NT2/D1 (cell line): ENCODE results near the gene PTPRN2.
"Not testable (repeated sequence)": the region's sequence is repeated elsewhere in the genome, so short reads cannot be mapped to it uniquely, and the experiment has no call there.

Source experiments
- DNase-seq: peaks from one replicate; pipeline ENCODE4 v3.0.0-alpha.2; 2011; ENCODE audit warnings: low read depth, low spot score
- H3K27me3 ChIP-seq: 2 replicates; pipeline ENCODE4 v1.6.0; 2011; ENCODE audit warnings: mild to moderate bottlenecking; ENCODE audit not compliant: insufficient read length, insufficient read depth
- H3K36me3 ChIP-seq: 2 replicates; pipeline ENCODE4 v1.6.1; 2011; ENCODE audit warnings: mild to moderate bottlenecking, low read length, mixed read lengths; ENCODE audit not compliant: insufficient read depth, insufficient read length
- H3K4me1 ChIP-seq: 2 replicates; pipeline ENCODE4 v1.5.1; 2011; ENCODE audit not compliant: insufficient read depth, insufficient read length
- H3K4me3 ChIP-seq: 2 replicates; pipeline ENCODE4 v1.5.1; 2011; ENCODE audit warnings: low read depth; ENCODE audit not compliant: insufficient read length
- H3K9ac ChIP-seq: 2 replicates; pipeline ENCODE4 v1.6.0; 2011; ENCODE audit warnings: low read depth; ENCODE audit not compliant: insufficient read length
- H3K9me3 ChIP-seq: 2 replicates; pipeline ENCODE4 v1.5.1; 2011; ENCODE audit warnings: mild to moderate bottlenecking, low read length; ENCODE audit not compliant: insufficient read depth
- SUZ12 ChIP-seq: IDR thresholded peaks from 2 replicates; pipeline ENCODE4 v1.6.1; 2011; ENCODE audit not compliant: insufficient read length, insufficient read depth; ENCODE audit errors: extremely low read depth
- YY1 ChIP-seq: IDR thresholded peaks from 2 replicates; pipeline ENCODE4 v1.6.1; 2011; ENCODE audit not compliant: insufficient read length, insufficient read depth
- ZNF274 ChIP-seq: IDR thresholded peaks from 2 replicates; pipeline ENCODE4 v1.6.1; 2011; ENCODE audit warnings: mild to moderate bottlenecking, low read depth, low read length

PTPRN2 gene

DNA sequence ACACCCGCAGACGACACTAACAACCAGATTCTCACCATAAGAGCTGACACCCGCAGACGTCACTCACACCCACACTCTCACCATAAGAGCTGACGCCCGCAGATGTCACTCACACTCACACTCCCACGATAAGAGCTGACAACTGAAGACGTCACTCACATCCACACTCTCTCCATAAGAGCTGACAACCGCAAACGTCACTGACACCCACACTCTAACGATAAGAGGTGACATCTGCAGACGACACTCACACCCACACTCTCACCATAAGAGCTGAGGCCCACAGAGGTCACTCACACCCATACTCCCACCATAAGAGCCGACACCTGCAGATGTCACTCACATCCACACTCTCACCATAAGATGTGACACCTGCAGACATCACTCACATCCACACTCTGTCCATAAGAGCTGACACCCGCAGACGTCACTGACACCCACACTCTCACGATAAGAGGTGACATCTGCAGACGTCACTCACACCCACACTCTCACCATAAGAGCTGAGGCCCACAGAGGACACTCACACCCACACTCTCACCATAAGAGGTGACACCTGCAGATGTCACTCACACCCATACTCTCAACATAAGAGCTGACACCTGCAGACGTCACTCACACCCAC lies 255.7 kb downstream of the PTPRN2 start:
- not testable (repeated sequence) for H3K9ac ChIP-seq, H3K36me3 ChIP-seq, H3K27me3 ChIP-seq, DNase-seq, H3K9me3 ChIP-seq, H3K4me1 ChIP-seq, H3K4me3 ChIP-seq

DNA sequence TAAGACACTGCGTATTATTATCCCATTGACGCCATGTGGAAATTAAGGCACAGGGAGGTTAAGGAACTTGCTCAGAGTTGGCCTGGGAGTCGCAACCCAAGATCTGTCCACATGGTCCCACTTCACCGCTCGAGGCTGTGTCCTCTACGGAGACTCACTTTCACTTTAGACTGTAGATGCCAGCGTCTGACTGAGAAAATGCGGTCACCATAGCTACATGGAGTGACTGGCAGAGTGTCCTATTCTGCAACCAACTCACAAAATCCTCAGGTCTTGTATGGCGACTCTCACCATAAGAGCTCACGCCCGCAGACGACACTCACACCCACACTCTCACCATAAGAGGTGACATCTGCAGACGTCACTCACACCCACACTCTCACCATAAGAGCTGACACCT lies 257.9 kb downstream of the PTPRN2 start:
- Histone ChIP-seq H3K9me3 (no peaks in the 10 kb centered on the region), H3K4me3 (no peak overlapping the region), H3K27me3 (no peaks in the 10 kb centered on the region), H3K4me1 (peaks cover 6% of the 10 kb centered on the region), H3K9ac (no peak overlapping the region), H3K36me3 (no peaks in the 10 kb centered on the region)
- TF ChIP-seq ZNF274 (no peak), YY1 (no peak), SUZ12 (no peak)
- no peak for DNase-seq

DNA sequence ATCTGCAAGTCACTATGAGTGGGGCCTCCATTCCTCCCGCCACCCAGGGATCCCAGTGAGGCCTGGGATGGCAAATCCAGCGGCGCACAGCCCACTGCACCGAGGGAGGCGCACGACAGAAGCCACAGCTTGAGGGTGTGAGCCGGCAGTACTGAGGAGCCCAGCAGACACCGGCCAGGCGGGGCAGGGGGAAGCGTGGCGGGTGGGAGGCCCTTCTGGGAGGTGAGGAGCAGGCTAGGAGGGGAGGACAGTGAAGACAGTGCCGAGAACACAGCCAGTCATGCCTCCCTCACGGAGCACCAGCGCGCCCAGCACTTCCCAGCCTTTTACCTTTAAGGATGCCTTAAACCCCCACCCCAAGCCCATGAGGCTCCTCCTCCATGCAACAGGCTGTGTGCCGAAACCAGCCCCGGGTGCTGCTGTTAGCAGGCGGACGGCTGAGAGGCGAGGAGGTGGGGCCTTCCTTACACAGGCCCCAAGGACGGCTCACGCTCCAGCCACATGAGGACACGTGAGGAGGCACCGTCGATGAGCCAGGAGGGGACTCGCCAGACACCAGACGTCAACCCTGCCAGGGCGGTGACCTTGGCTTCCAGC lies 258.5 kb downstream of the PTPRN2 start:
- peaks cover 6% of the 10 kb centered on the region for H3K4me1 ChIP-seq
- H3K9me3 ChIP-seq = no peaks in the 10 kb centered on the region
- peak overlapping the region; percentile 21 for H3K9ac ChIP-seq
- H3K36me3 ChIP-seq = no peaks in the 10 kb centered on the region
- no peak for TF ChIP-seq SUZ12
- TF ChIP-seq YY1 = no peak
- no peak for TF ChIP-seq ZNF274
- no peaks in the 10 kb centered on the region for H3K27me3 ChIP-seq
- DNase-seq = no peak
- H3K4me3 ChIP-seq = no peak overlapping the region

DNA sequence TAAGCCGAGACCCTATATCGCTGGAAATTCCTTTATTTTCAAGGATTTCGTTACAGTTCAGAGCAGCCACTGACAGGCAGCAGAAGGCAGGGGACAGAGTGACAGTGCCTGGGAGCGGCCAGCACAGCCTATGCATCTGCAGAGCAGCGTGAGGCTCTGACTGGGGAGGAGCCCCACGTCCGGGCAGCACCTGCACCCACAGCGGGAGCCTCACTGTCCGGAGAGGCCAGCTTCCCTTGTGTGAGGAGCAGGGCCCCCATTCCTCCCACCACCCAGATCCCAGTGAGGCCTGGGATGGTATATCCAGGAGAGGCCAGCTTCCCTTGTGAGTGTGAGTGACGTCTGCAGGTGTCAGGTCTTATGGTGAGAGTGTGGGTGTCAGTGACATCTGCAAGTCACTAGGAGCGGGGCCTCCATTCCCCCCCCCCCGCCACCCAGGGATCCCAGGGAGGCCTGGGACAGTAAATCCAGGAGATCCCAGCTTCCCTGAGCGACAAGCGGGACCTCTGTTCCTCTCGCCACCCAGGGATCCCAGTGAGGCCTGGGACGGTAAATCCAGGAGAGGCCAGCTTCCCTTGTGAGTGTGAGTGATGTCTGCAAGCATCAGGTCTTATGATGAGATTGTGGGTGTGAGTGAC lies 259.1 kb downstream of the PTPRN2 start:
- H3K9me3 ChIP-seq = no peaks in the 10 kb centered on the region

GRCh38 chr7:158327571-158328180 lies 259.9 kb downstream of the PTPRN2 start:
- DNase-seq = no peak
- H3K4me1 ChIP-seq = peaks cover 8% of the 10 kb centered on the region
- no peaks in the 10 kb centered on the region for H3K9me3 ChIP-seq
- no peaks in the 10 kb centered on the region for H3K36me3 ChIP-seq
- peaks cover 2% of the 10 kb centered on the region for H3K27me3 ChIP-seq
- no peak for TF ChIP-seq ZNF274
- TF ChIP-seq SUZ12 = no peak
- no peak for TF ChIP-seq YY1
- H3K4me3 ChIP-seq = no peak overlapping the region
- no peak overlapping the region for H3K9ac ChIP-seq

More for the DNA sequence above, 259.1 kb downstream of the PTPRN2 start:
- no peaks in the 10 kb centered on the region for H3K36me3 ChIP-seq
- no peak for TF ChIP-seq ZNF274
- TF ChIP-seq YY1 = no peak
- TF ChIP-seq SUZ12 = no peak
- no peak for DNase-seq
- H3K4me1 ChIP-seq = peaks cover 6% of the 10 kb centered on the region
- no peak overlapping the region for H3K4me3 ChIP-seq
- H3K9ac ChIP-seq = peak overlapping the region; percentile 21
- no peaks in the 10 kb centered on the region for H3K27me3 ChIP-seq

DNA sequence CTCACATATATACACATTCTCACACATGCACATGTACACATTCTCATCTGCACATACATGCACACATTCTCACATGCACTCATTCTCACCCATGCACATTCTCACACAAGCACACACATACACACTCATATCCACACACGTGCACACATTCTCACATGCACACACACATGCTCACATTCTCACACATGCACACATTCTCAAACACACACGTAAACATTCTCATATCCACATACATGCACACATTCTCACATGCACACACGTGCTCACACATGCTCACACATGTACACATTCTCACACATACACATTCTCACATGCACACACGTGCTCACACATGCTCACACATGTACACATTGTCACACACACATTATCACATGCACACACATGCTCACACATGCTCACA lies 260.6 kb downstream of the PTPRN2 start:
- no peak for TF ChIP-seq ZNF274
- TF ChIP-seq YY1 = no peak
- TF ChIP-seq SUZ12 = no peak
- H3K36me3 ChIP-seq = no peaks in the 10 kb centered on the region
- H3K9ac ChIP-seq = no peak overlapping the region
- peaks cover 5% of the 10 kb centered on the region for H3K27me3 ChIP-seq
- no peak overlapping the region for H3K4me3 ChIP-seq
- no peaks in the 10 kb centered on the region for H3K9me3 ChIP-seq
- peaks cover 9% of the 10 kb centered on the region for H3K4me1 ChIP-seq
- no peak for DNase-seq

- H3K9ac ChIP-seq = peak overlapping the region; percentile 42
- peaks cover 9% of the 10 kb centered on the region for H3K4me1 ChIP-seq
- TF ChIP-seq SUZ12 (no peak), YY1 (no peak), ZNF274 (no peak)
- peaks cover 12% of the 10 kb centered on the region for H3K27me3 ChIP-seq
- no peaks in the 10 kb centered on the region for H3K36me3 ChIP-seq
- peak overlapping the region; percentile 24 for H3K4me3 ChIP-seq
- DNase-seq = peak; percentile 98
- no peaks in the 10 kb centered on the region for H3K9me3 ChIP-seq
Measured at GRCh38 chr7:158325530-158326381, 261.9 kb downstream of the PTPRN2 start.
